ENCODE data around the gene SUSD6. TPM values are rescaled to one million over a fixed set of nuclear protein-coding genes. Genes with fewer than 3 reads are reported as not detected.
A peak's percentile ranks its signal among the peaks of the same experiment; 100 is the strongest.
"Not testable (repeated sequence)": the region's sequence is repeated elsewhere in the genome, so short reads cannot be mapped to it uniquely, and the experiment has no call there.

Gene SUSD6
- total RNA-seq, 1 donor from 2014 or later = 31.2 TPM

- TF ChIP-seq, protein P1, sequence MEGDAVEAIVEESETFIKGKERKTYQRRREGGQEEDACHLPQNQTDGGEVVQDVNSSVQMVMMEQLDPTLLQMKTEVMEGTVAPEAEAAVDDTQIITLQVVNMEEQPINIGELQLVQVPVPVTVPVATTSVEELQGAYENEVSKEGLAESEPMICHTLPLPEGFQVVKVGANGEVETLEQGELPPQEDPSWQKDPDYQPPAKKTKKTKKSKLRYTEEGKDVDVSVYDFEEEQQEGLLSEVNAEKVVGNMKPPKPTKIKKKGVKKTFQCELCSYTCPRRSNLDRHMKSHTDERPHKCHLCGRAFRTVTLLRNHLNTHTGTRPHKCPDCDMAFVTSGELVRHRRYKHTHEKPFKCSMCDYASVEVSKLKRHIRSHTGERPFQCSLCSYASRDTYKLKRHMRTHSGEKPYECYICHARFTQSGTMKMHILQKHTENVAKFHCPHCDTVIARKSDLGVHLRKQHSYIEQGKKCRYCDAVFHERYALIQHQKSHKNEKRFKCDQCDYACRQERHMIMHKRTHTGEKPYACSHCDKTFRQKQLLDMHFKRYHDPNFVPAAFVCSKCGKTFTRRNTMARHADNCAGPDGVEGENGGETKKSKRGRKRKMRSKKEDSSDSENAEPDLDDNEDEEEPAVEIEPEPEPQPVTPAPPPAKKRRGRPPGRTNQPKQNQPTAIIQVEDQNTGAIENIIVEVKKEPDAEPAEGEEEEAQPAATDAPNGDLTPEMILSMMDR (IDR thresholded peaks at IDR 0.05) = no peak
- Mint-ChIP-seq H3K27ac (ENCODE audit: unreplicated experiment) (peak overlapping the region; percentile 57), H3K4me3 (ENCODE audit: unreplicated experiment) (no peak overlapping the region), H3K27me3 (ENCODE audit: unreplicated experiment) (no peaks in the 10 kb centered on the region), H3K4me1 (ENCODE audit: unreplicated experiment) (peaks cover 48% of the 10 kb centered on the region), H3K9me3 (ENCODE audit: unreplicated experiment) (no peaks in the 10 kb centered on the region), H3K36me3 (ENCODE audit: unreplicated experiment) (peaks cover 4% of the 10 kb centered on the region)
- no peak for DNase-seq (ENCODE audit: extremely low spot score, unreplicated experiment)
Measured at GRCh38 chr14:69695322-69696203, 84.2 kb downstream of the SUSD6 start.

DNA sequence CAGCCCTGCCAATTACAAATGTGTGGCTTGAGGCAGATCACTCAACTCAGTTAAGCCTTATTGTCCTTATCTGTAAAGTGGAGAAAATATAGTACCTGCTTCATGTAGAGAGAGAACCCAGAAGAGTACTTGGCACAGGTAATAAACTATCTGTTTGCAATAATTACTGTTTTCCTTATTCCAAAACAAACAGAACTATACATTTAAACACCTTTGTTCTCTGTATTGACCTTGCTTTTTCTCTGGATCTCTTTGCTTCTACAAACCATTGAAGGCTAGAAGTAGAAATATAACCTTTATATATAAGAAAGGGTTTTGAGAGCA is 84.8 kb downstream of the SUSD6 start:
- H3K4me3 Mint-ChIP-seq (ENCODE audit: unreplicated experiment) = no peak overlapping the region
- DNase-seq (ENCODE audit: extremely low spot score, unreplicated experiment) = no peak
- H3K36me3 Mint-ChIP-seq (ENCODE audit: unreplicated experiment) = peaks cover 4% of the 10 kb centered on the region
- peak overlapping the region; percentile 46 for H3K27ac Mint-ChIP-seq (ENCODE audit: unreplicated experiment)
- TF ChIP-seq, protein P1 (IDR thresholded peaks at IDR 0.05) = no peak
- peaks cover 48% of the 10 kb centered on the region for H3K4me1 Mint-ChIP-seq (ENCODE audit: unreplicated experiment)
- H3K27me3 Mint-ChIP-seq (ENCODE audit: unreplicated experiment) = no peaks in the 10 kb centered on the region
- no peaks in the 10 kb centered on the region for H3K9me3 Mint-ChIP-seq (ENCODE audit: unreplicated experiment)

DNA sequence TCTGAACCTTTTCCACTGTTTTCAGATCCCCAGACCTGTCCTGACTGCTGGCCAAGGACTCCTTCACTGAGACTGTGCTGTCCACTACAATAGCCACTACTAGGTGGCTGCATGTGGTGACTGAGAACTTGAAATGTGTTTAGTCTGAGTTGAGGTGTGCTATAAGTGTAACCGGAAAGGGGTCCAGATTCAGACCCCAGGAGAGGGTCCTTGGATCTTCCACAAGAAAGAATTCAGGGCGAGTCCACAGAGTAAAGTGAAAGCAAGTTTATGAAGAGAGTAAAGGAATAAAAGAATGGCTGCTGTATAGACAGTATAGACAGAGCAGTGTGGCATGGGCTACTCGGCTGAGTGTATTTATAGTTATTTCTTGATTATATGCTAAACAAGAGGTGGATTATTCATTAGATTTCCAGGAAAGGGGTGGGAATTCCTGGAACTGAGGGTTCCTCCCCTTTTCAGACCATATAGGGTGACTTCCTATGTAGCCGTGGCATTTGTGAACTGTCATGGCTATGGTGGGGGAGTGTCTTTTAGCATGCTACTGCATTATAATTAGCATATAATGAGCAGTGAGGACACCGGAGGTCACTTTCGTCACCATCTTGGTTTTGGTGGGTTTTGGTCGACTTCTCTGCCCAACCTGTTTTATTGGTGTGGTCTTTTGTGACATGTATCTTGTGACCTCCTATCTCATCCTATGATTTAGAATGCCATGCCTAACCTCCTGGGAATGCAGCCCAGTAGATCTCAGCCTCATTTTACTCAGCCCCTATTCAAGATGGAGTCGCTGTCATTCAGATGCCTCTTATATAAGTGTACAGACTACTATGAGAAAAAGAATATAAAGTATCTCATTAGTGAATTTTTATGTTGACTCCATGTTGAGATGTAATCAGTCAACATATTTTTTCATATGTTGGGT is 85.5 kb downstream of the SUSD6 start:
- no peaks in the 10 kb centered on the region for H3K27me3 Mint-ChIP-seq (ENCODE audit: unreplicated experiment)
- DNase-seq (ENCODE audit: extremely low spot score, unreplicated experiment) = no peak
- no peaks in the 10 kb centered on the region for H3K9me3 Mint-ChIP-seq (ENCODE audit: unreplicated experiment)
- H3K4me1 Mint-ChIP-seq (ENCODE audit: unreplicated experiment) = peaks cover 50% of the 10 kb centered on the region
- TF ChIP-seq, protein P1 (IDR thresholded peaks at IDR 0.05) = no peak
- peaks cover 4% of the 10 kb centered on the region for H3K36me3 Mint-ChIP-seq (ENCODE audit: unreplicated experiment)
- H3K4me3 Mint-ChIP-seq (ENCODE audit: unreplicated experiment) = no peak overlapping the region
- H3K27ac Mint-ChIP-seq (ENCODE audit: unreplicated experiment) = peak overlapping the region; percentile 61

- Mint-ChIP-seq H3K27ac (ENCODE audit: unreplicated experiment) (no peak overlapping the region), H3K36me3 (ENCODE audit: unreplicated experiment) (peaks cover 7% of the 10 kb centered on the region), H3K27me3 (ENCODE audit: unreplicated experiment) (no peaks in the 10 kb centered on the region), H3K4me1 (ENCODE audit: unreplicated experiment) (peaks cover 43% of the 10 kb centered on the region), H3K4me3 (ENCODE audit: unreplicated experiment) (no peak overlapping the region), H3K9me3 (ENCODE audit: unreplicated experiment) (no peaks in the 10 kb centered on the region)
- TF ChIP-seq, protein P1 (IDR thresholded peaks at IDR 0.05) = no peak
- no peak for DNase-seq (ENCODE audit: extremely low spot score, unreplicated experiment)
Measured at GRCh38 chr14:69698572-69698971, 87.2 kb downstream of the SUSD6 start.

GRCh38 chr14:69699243-69699642 is 87.8 kb downstream of the SUSD6 start:
- H3K27me3 Mint-ChIP-seq (ENCODE audit: unreplicated experiment); H3K27ac Mint-ChIP-seq (ENCODE audit: unreplicated experiment); H3K4me3 Mint-ChIP-seq (ENCODE audit: unreplicated experiment); H3K9me3 Mint-ChIP-seq (ENCODE audit: unreplicated experiment); DNase-seq (ENCODE audit: extremely low spot score, unreplicated experiment): not testable (repeated sequence)
- H3K36me3 Mint-ChIP-seq (ENCODE audit: unreplicated experiment) = peaks cover 14% of the 10 kb centered on the region
- H3K4me1 Mint-ChIP-seq (ENCODE audit: unreplicated experiment) = peaks cover 37% of the 10 kb centered on the region

Data from osteocyte (in vitro differentiated cells).